Mesenchymal stem cell (in vitro differentiated cells and primary cell): ENCODE measurements around the gene BMX.

Experiments
- DNase-seq: peaks from one replicate; pipeline ENCODE4 v3.0.0-alpha.2; 2013
- H2AFZ ChIP-seq: one replicate; pipeline ENCODE4 v1.6.1; 2013; ENCODE audit warnings: low read depth, mild to moderate bottlenecking, control low read depth, inconsistent platforms, low read length, moderate library complexity
- H2AK5ac ChIP-seq: 2 replicates; pipeline ENCODE4 v1.6.1; 2013; ENCODE audit warnings: low read length, moderate library complexity, mild to moderate bottlenecking, inconsistent platforms; ENCODE audit not compliant: severe bottlenecking
- H2BK120ac ChIP-seq: one replicate; pipeline ENCODE4 v1.6.1; 2013; ENCODE audit warnings: low read depth, mild to moderate bottlenecking, inconsistent platforms, low read length, moderate library complexity
- H2BK12ac ChIP-seq, 2 experiments: one replicate each; pipeline ENCODE4 v1.6.1; 2013; ENCODE audit warnings: inconsistent platforms in 2 of 2, low read length in 2 of 2, mild to moderate bottlenecking in 2 of 2, moderate library complexity in 2 of 2, control low read depth in 1 of 2
- H2BK15ac ChIP-seq: one replicate; pipeline ENCODE4 v1.6.1; 2013; ENCODE audit warnings: mild to moderate bottlenecking, low read depth, inconsistent platforms; ENCODE audit not compliant: poor library complexity, severe bottlenecking
- H2BK5ac ChIP-seq: 2 replicates; pipeline ENCODE4 v1.6.1; 2013; ENCODE audit warnings: low read depth, mild to moderate bottlenecking, low read length, control low read depth, inconsistent platforms; ENCODE audit not compliant: poor library complexity, severe bottlenecking
- H3K14ac ChIP-seq, 2 experiments: one replicate each; pipeline ENCODE4 v1.6.1; 2013; ENCODE audit warnings: inconsistent platforms in 2 of 2, low read length in 2 of 2, control low read depth in 1 of 2, mild to moderate bottlenecking in 1 of 2, moderate library complexity in 1 of 2
- H3K18ac ChIP-seq, 2 experiments: one replicate each; pipeline ENCODE4 v1.6.1; 2013; ENCODE audit warnings: inconsistent platforms in 2 of 2, low read length in 2 of 2, control low read depth in 1 of 2, low read depth in 1 of 2, mild to moderate bottlenecking in 1 of 2
- H3K23ac ChIP-seq, 2 experiments: one replicate each; pipeline ENCODE4 v1.6.1; 2013; ENCODE audit warnings: inconsistent platforms in 2 of 2, low read length in 2 of 2, mild to moderate bottlenecking in 2 of 2, moderate library complexity in 2 of 2, control low read depth in 1 of 2
- H3K27ac ChIP-seq: 2 replicates; pipeline ENCODE4 v1.5.1; 2013; ENCODE audit warnings: mild to moderate bottlenecking, moderate library complexity, low read length, control low read depth, inconsistent platforms; ENCODE audit not compliant: poor library complexity, severe bottlenecking
- H3K27me3 ChIP-seq, 2 experiments: 2 replicates each; pipeline versions ENCODE4 v1.6.1 to v1.7.0; 2013; ENCODE audit warnings: low read length in 2 of 2, mild to moderate bottlenecking in 2 of 2, moderate library complexity in 2 of 2, control low read depth in 1 of 2, inconsistent platforms in 1 of 2; ENCODE audit not compliant: control insufficient read depth in 1 of 2, insufficient read depth in 1 of 2
- H3K36me3 ChIP-seq, 2 experiments: 2 replicates each; pipeline versions ENCODE4 v1.6.1 to v1.7.0; 2013; ENCODE audit warnings: low read length in 2 of 2, control low read depth in 1 of 2, inconsistent platforms in 1 of 2, low read depth in 1 of 2, mild to moderate bottlenecking in 1 of 2; ENCODE audit not compliant: insufficient read depth in 2 of 2, control insufficient read depth in 1 of 2
- H3K4ac ChIP-seq, 2 experiments: one replicate each; pipeline ENCODE4 v1.6.1; 2013; ENCODE audit warnings: inconsistent platforms in 2 of 2, low read length in 2 of 2, mild to moderate bottlenecking in 2 of 2, moderate library complexity in 2 of 2, control low read depth in 1 of 2, low read depth in 1 of 2
- H3K4me1 ChIP-seq: 2 replicates; pipeline ENCODE4 v1.6.1; 2013; ENCODE audit warnings: low read depth, low read length, control low read depth; ENCODE audit not compliant: control insufficient read depth, insufficient read depth
- H3K4me2 ChIP-seq: 2 replicates; pipeline ENCODE4 v1.6.1; 2013; ENCODE audit warnings: low read length, mild to moderate bottlenecking, inconsistent platforms; ENCODE audit not compliant: poor library complexity, severe bottlenecking
- H3K4me3 ChIP-seq, 2 experiments: 2 replicates each; pipeline versions ENCODE4 v1.5.1 to v1.7.0; 2013; ENCODE audit warnings: low read length in 2 of 2, mild to moderate bottlenecking in 2 of 2, control low read depth in 1 of 2, low read depth in 1 of 2; ENCODE audit not compliant: insufficient read depth in 1 of 2
- H3K79me1 ChIP-seq: replicated peaks from 2 replicates; pipeline ENCODE4 v1.6.1; 2013; ENCODE audit warnings: mild to moderate bottlenecking, control low read depth, low read length, inconsistent platforms; ENCODE audit not compliant: poor library complexity, severe bottlenecking
- H3K9ac ChIP-seq: 2 replicates; pipeline ENCODE4 v1.7.0; 2013; ENCODE audit warnings: mild to moderate bottlenecking, low read length, moderate library complexity
- H3K9me3 ChIP-seq: 2 replicates; pipeline ENCODE4 v1.7.0; 2013; ENCODE audit warnings: mild to moderate bottlenecking, low read length; ENCODE audit not compliant: control insufficient read depth
- H4K8ac ChIP-seq: one replicate; pipeline ENCODE4 v1.6.1; 2013; ENCODE audit warnings: inconsistent platforms, mild to moderate bottlenecking, low read length, moderate library complexity
- H4K91ac ChIP-seq: one replicate; pipeline ENCODE4 v1.6.1; 2013; ENCODE audit warnings: mild to moderate bottlenecking, low read length, inconsistent platforms
- WGBS: methylation state at CpG from one replicate; pipeline ENCODE4 v1.1.7; 2013; ENCODE audit warnings: mixed read lengths; 5-methylcytosine and 5-hydroxymethylcytosine counted together

The BMX gene

DNA sequence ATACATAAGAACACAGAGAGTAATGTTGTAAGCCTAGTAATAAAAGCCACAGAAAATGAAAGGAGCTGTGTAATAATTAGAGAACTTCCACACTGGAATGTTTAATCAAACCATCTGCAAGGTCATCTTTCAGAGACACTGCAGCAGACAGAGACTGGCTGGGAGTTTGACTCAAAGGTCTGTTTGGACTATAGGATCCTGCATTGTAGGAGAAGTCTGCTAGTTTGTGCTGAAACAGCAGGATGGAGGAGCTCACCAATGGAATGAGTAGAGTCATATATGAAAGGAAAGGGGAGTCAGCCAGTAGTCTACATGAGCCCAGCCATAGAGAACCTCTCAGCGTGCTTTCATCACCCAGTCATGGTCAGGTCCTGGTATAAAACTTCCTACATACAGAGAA lies 104.6 kb downstream of the BMX start:
- Histone ChIP-seq H3K4me1 (no peaks in the 10 kb centered on the region), H4K8ac (no peak overlapping the region), H2AK5ac (no peak overlapping the region), H4K91ac (no peak overlapping the region), H3K4me2 (no peak overlapping the region), H3K4me3 (no peak overlapping the region), H3K4ac (no peak overlapping the region), H2BK5ac (no peak overlapping the region), H3K27ac (no peak overlapping the region), H3K27me3 (peaks cover 0 to 22% of the 10 kb centered on the region in 2 experiments), H3K14ac (no peak overlapping the region), H3K18ac (no peak overlapping the region), H3K23ac (no peak overlapping the region), H2BK15ac (no peak overlapping the region), H2BK12ac (no peak overlapping the region), H3K9me3 (no peaks in the 10 kb centered on the region), H2AFZ (no peak overlapping the region), H3K9ac (no peak overlapping the region), H3K79me1 (no peaks in the 10 kb centered on the region), H3K36me3 (no peaks in the 10 kb centered on the region), H2BK120ac (no peak overlapping the region)
- DNase-seq, result no peak
- no CpG with 5 or more reads among the region's 1 CpG for WGBS
